GM12891 (cell line): ENCODE results near the gene INIP.

ENCODE experiments used
- POLR2A ChIP-seq: IDR thresholded peaks from 2 replicates; pipeline ENCODE4 v1.6.1; 2011; ENCODE audit warnings: low read depth, low read length, control low read depth
- POLR2AphosphoS5 ChIP-seq: IDR thresholded peaks from 2 replicates; pipeline ENCODE4 v1.6.1; 2011; ENCODE audit warnings: low read depth, low read length, control low read depth

DNA sequence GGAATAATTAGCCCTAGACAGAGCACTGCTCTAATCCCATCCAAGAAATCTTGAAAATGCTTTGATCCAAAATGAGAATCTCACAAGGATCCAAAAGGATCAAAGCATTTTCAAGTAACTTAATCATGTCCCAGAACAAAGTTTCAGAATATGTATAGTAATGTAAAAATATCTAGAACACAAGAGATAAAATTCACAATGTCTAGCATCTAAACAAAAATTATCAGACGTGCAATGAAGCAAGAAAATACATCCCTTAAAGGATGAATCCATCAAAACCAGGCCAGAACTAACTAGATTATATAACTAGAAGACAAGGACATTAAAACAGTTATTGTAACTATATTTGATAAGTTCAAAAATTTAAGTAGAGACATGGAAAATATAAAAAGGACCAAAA lies 69.3 kb downstream of the INIP start:
- TF ChIP-seq POLR2A = no peak
- TF ChIP-seq POLR2AphosphoS5 = no peak
